ENCODE measurements around the gene MREG.
"Not testable (repeated sequence)": the region's sequence is repeated elsewhere in the genome, so short reads cannot be mapped to it uniquely, and the experiment has no call there.

MREG gene

DNA sequence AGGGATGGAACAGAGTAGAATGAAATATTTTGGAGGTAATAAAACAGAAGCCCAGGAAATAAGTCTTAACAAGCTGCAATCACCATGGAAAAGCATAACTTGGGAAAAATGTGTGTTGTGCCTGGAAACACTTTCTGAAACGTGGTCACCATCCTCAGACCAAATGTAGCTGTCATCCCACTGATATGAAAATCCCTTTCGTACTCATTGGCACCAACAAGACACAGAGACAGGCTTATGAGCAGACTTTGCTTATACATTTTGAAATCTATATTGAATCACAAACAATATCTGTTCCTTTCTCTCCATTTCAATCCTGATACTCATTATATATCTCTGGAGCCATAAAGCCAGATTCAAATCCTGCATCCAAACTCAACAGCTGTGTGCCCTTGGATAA, 28.7 kb downstream of the MREG start:
- DNase-seq: no peak

GRCh38 chr2:215983581-215984351, 29.6 kb downstream of the MREG start:
- no peak for DNase-seq

DNA sequence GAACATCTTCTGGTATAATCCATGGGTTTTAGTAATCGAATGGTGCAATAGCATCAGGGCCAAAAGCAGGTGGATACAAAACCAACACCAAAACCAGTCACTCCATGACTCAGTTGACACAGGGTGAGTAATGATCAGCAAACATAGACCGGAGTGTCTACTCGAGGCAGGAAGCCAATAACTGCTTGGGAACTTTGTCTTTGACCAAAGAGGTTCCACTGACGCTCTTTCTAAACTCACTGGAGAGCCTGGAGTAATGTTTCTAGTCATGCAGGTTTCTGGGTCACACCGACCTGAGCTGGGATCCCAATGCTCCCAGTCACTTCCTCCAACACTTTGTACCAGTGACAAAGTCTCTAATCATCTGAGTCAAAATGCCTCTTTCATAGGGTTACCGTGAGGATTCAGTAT, 30.9 kb downstream of the MREG start:
- DNase-seq: no peak

DNA sequence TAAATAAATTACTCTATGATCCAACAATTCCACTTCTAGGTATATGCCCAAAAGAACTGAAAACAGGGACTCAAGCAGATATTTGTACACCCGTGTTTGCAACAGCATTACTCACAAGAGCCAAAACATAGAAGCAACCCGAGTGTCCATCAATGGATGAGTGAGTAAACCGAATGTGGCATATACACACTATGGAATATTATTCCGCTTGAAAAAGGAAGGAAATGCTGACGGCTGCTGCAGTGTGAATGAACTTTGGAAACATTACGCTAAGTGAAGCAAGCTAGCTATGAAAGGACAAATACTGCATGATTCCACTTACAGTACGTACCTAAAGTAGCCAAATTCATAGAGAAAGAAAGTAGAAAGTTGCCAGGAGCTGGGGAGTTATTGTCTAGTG, 32.2 kb downstream of the MREG start:
- DNase-seq: no peak

DNA sequence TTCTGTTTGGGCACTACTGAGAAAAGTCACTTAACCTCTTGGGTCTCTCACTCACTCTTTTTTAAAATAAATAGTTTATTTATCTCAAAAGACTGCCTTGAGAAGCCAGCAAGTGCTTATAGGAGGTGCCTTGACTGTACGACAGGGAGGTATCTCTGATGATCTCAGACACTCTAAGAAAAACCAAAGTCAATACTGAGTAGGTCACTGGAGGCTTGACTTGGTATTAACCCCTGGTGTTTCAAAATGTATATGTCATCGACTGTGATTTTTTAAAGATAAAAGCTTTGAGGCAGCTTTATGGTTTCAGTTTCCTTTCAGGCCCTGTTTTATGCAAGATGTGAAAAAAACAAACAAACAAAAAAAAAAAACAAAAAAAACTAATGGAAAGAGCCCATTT, 33.7 kb downstream of the MREG start:
- no peak for DNase-seq

GRCh38 chr2:215974700-215975429, 38.5 kb downstream of the MREG start:
- no peak for DNase-seq

- DNase-seq: no peak
Measured at GRCh38 chr2:215973954-215974699, 39.2 kb downstream of the MREG start.

DNA sequence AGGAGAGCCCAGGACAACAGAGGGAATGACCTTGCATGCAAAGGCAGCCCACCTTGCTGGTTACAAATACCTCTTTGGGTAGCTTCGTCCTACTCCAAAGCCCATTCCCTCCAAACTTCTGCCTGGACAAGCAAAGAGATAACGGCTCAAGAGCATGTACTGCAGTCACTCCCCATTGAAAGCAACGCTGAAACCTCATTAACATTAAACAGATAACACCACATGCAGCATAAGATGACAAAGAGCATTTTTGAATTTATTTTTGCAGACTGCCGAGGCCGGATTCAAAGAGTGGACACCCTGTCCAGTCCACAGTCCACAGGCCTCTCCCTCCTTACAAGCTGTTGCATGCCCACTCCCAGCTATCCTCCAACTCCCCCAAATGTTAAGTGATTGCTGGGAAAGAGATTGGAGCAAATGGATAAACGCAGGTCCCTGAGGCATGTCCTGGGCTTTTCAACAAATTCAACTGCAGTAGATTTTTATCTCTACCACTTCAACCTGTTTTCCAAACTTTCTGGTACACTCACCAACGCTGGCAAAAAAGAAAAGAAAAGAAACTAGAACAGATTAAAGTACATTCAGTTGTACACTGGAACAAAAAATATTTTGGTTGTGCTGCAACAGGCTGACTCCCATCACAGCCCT, 40.1 kb downstream of the MREG start:
- DNase-seq: no peak

DNA sequence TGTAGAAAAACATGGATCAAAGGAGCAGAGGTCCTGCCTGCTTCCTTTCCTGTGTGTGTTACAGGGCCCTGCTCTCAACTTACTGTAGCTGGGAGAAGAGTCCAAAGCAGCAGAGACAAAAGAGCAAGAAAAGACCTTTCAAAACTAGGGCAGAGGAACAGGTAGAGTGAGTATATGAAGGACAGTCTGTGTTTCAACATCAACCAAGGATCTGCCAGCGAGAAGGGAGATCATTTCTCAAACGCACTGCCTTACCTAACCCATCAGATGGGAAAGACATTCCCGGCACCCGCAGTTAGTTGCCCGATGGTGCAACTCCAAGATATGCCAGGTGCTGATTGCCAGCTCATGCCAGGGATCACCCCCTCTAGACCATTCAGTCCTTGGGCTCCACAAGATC, 41.7 kb downstream of the MREG start:
- no peak for DNase-seq

GRCh38 chr2:215970894-215971293, 42.5 kb downstream of the MREG start:
- DNase-seq: not testable (repeated sequence)

DNA sequence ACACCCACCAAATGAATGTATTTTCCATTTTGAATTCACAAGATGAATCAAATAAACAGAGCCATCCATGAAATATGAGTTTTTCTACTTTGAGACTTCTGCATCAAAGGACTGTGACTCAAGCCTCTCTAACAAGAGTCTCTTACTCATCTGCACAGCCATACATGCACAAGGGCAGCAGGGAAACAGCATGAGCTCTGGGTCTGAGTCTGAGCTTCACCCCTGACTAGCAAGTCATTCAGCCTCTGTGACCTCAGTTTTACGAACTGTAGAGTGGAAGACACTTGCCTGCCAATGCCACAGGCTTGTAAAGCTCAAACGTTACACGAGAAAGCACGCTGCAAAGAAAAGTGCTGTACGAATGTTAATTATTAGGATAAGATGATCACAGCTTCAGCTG, 42.9 kb downstream of the MREG start:
- DNase-seq: no peak

GRCh38 chr2:215969131-215969841, 44.1 kb downstream of the MREG start:
- DNase-seq: no peak

DNA sequence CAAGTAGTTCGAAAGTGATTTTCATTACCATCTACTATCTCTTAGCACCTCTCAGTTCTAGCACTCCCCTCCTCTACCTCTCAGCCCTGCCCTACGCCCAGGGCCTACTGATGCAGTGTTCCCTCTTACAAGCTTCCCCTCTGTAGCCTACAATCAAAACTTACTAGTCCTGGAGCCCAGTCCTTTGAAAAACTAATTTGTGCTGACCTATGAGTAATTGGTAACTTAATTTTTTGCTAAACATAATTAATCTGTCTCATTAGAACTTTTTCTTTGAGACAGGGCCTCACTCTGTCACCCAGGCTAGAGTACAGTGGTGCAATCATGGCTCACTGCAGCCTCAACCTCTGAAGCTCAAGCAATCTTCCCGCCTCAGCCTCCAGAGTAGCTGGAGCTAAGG, 44.9 kb downstream of the MREG start:
- DNase-seq: no peak

DNA sequence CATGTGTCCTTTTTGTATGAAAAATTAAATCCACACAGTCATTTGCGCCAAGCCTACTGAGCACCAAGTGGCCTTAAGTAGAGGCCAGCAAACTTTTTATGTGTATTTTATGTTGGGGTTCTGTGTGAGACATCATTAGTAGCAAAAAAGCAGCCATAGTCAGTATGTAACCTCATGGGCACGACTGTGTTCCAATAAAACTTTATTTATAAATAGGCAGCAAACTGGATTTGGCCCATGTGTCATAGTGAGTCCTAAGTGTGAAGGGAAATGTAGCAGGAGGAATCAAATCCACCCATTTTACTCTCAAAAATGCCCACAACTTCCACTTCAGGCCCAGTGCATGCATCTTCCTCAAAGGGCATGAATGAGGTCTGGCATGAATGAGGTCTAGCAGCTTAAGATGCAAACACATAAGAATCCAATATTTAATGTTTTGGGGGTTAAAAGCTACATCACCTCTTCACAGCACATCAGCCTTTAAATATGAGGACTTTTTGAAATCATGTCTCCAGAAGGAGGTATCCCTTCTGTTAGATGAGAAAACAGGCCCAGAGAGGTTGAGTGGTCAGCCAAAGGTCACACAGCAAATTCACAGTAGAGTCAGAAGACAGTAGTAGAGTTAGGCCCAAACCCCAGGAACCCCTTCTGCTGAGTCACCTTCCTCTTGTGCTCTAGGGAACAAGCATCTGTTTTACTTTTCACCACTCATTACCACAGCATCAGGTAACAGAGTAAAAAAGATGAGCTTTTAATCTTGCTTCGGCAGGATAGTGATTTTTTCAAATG, 45.6 kb downstream of the MREG start:
- no peak for DNase-seq

DNA sequence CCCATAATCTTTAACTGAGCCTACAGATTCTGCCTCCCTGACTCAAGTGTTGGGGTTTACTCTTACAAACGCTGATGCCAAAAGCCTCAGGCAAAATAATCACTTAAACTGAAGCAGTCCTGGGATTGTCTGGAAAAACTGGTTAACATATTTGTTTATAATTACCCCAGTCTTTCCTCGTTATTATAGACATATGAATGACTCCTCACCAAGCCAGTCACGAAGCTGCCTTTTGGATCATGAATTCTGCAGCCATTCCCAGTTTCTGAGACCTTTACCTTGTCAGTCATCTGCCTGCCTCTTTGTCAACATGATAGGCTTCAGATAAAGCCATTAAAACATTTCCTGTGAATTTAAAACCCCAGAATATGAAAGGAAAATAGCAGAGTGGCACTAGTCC, 46.4 kb downstream of the MREG start:
- no peak for DNase-seq

DNA sequence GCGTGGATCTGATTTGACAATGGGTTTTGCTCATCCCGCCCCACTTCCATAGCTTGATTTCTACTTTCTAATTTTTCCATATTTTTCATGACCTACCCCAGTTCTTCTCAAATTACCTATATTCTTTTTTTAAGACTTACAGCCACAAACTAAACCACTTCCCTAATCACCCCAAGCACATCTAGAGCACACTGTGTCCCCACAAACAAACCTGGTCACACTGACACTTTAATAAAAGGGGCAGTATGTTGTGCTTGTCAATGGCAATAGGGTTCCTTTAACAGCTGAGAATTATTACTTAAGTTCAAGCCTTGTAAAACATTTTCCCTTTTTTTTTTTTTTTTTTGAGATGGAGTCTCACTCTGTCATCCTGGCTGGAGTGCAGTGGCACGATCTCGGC, 47.1 kb downstream of the MREG start:
- DNase-seq: no peak

DNA sequence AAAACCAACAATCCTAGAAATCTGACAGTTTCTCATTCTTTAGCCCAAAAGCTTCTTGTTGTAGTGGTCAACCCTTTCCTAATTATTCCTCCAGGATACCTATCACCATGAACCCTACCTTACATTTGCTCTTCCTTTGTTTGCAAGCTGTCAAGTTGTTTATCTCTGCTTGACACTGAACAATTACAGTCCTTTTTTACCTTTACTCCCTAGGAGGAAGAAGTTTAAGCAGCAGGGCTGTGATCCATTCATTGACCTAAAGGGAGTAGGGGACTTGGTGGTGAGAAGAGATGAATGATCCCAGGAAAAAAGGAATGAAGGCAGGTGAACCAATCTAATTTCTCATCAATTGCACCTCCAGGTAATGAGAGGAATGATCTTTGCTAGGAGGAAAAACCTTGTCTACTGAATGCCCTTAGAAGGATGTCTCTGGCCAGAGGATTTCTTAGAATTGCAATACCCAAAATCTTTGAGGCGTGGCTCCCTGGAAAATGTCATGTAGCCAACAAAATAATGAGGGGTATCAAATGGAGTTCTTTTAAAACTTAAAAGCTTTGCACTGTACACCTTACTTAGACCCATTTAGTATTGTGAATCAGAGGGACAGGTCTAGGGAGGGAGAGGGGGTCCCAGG, 47.7 kb downstream of the MREG start:
- no peak for DNase-seq

GRCh38 chr2:215961981-215962380, 51.4 kb downstream of the MREG start:
- no peak for DNase-seq

GRCh38 chr2:215958257-215958656, 55.1 kb downstream of the MREG start:
- no peak for DNase-seq

DNA sequence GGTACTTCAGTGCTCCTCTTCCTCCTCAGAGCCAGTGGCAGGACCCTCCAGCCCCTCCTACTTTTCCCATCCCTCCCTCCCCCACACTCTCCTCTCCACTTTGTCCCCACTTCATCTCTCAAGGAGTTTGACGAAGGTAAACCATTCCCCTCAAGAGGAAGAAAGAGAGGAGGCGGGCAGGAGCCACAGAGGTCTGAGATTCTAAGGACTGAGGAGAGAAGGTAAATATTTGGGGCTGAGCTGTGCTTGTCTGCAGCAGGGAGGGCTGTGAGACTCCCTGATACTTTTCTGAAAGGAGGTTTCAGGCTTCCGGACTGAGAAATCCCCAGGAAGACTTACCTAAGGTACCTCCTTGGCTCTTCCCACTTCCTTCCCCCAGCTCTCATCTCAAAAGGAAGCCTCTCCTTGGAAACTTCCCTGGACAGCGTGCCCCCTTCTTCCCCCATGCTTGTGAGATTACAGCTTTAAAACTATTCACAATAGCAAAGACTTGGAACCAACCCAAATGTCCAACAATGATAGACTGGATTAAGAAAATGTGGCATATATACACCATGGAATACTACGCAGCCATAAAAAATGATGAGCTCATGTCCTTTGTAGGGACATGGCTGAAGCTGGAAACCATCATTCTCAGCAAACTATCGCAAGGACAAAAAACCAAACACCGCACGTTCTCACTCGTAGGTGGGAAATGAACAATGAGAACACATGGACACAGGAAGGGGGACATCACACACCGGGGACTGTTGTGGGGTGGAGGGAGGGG, 55.8 kb downstream of the MREG start:
- not testable (repeated sequence) for DNase-seq

Measured in CD4-positive, alpha-beta T cell treated with Interleukin-15 for 1 hour (primary cell).